Smooth muscle cell (in vitro differentiated cells): ENCODE data around the gene TSHZ3. TPM values are rescaled to one million over a fixed set of nuclear protein-coding genes. Genes with fewer than 3 reads are reported as not detected.

ENCODE experiments used
- DNase-seq: peaks from one replicate; lab custom pipeline; 2025; ENCODE audit not compliant: unreplicated experiment; lab: John Stamatoyannopoulos, UW
- H2AFZ ChIP-seq: fragments of 200-600 bp; sonication (generic); 2 replicates; pipeline ENCODE4 v1.6.0; 2016; ENCODE audit warnings: antibody characterized with exemption, low read depth, mild to moderate bottlenecking
- H3F3A ChIP-seq: fragments of 200-600 bp; sonication (generic); 2 replicates; pipeline ENCODE4 v1.6.0; 2017; ENCODE audit warnings: antibody characterized with exemption, low read depth
- H3K27ac ChIP-seq: fragments of 200-600 bp; sonication (generic); 2 replicates; pipeline ENCODE4 v1.5.1; 2016; ENCODE audit warnings: low read depth, mild to moderate bottlenecking
- H3K27me3 ChIP-seq: fragments of 200-600 bp; sonication (generic); 2 replicates; pipeline ENCODE4 v1.6.1; 2016; ENCODE audit warnings: low read depth, mild to moderate bottlenecking
- H3K36me3 ChIP-seq: fragments of 200-600 bp; sonication (generic); 2 replicates; pipeline ENCODE4 v1.5.1; 2016; ENCODE audit warnings: low read depth
- H3K4me1 ChIP-seq: fragments of 200-600 bp; sonication (generic); 2 replicates; pipeline ENCODE4 v1.5.1; 2016; ENCODE audit warnings: low read depth
- H3K4me2 ChIP-seq: fragments of 200-600 bp; sonication (generic); 2 replicates; pipeline ENCODE4 v1.6.0; 2016; ENCODE audit warnings: mild to moderate bottlenecking
- H3K4me3 ChIP-seq: fragments of 200-600 bp; sonication (generic); 2 replicates; pipeline ENCODE4 v1.5.1; 2016; ENCODE audit warnings: mild to moderate bottlenecking
- H3K79me2 ChIP-seq: fragments of 200-600 bp; sonication (generic); 2 replicates; pipeline ENCODE4 v1.6.0; 2016; ENCODE audit warnings: low read depth, mild to moderate bottlenecking
- H3K9ac ChIP-seq: fragments of 200-600 bp; sonication (generic); 2 replicates; pipeline ENCODE4 v1.6.0; 2016; ENCODE audit warnings: low read depth
- H3K9me3 ChIP-seq: fragments of 200-600 bp; sonication (generic); replicated peaks from 2 replicates; pipeline ENCODE4 v1.5.1; 2016; ENCODE audit warnings: low read depth
- H4K20me1 ChIP-seq: fragments of 200-600 bp; sonication (generic); 2 replicates; pipeline ENCODE4 v1.6.0; 2016; ENCODE audit warnings: low read depth
- CTCF ChIP-seq: fragments of 200-600 bp; sonication (generic); IDR thresholded peaks from 2 replicates; pipeline ENCODE4 v1.5.1; 2017; ENCODE audit warnings: borderline replicate concordance, mild to moderate bottlenecking, antibody characterized with exemption; ENCODE audit not compliant: insufficient read depth, poor library complexity, severe bottlenecking
- WGBS: methylation state at CpG from one replicate; pipeline ENCODE4 v1.1.7; 2016; ENCODE audit warnings: low lambda C conversion rate; 5-methylcytosine and 5-hydroxymethylcytosine counted together
- polyA plus RNA-seq: library from polyadenylated mRNA; unstranded; fragments of >200 nt; fragmentation: Nextera tagmentation; extraction: Ambion mirVana; gene quantifications from 2 replicates; pipeline ENCODE4 v1.2.1, GENCODE V29; 2016
- total RNA-seq: library from RNA; depleted of rRNA; stranded (reverse); fragments of >200 nt; gene quantifications from 2 replicates; pipeline ENCODE4 v1.2.3, GENCODE V29; 2014

The TSHZ3 gene
- total and polyA plus RNA-seq, 2 experiments from 2014 or later: 21.8 to 23.7 TPM

GRCh38 chr19:31361728-31362127 is 12.5 kb upstream of the TSHZ3 start:
- WGBS: 84% methylated on average over 5 of the region's 5 CpGs
- Histone ChIP-seq H3K4me2 (no peak overlapping the region), H3K27ac (no peak overlapping the region), H3K4me3 (no peak overlapping the region), H3F3A (no peaks in the 10 kb centered on the region), H3K36me3 (no peaks in the 10 kb centered on the region), H2AFZ (no peak overlapping the region), H3K27me3 (no peaks in the 10 kb centered on the region), H3K9ac (no peak overlapping the region), H3K79me2 (peaks cover 15% of the 10 kb centered on the region), H3K9me3 (no peaks in the 10 kb centered on the region), H3K4me1 (peaks cover 2% of the 10 kb centered on the region), H4K20me1 (peaks cover 51% of the 10 kb centered on the region)
- no peak for DNase-seq
- no peak for TF ChIP-seq CTCF

DNA sequence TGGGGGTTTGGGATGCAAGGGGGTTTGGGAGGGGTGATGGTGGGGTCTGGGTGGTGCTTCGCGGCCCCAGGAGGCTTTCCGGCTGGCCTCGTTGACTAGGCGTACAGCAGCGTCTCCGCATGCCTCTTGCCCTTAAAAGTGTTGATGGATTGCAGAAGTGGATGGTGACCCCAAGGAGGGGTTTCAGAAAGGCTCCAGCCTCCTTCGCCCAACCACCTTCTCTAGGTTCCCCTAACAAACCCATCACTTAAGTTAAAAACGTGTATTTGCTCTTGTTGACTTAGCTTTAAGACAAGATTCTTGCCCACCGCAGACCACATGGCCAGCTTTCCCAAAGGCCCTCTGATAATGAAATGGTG is 8.1 kb upstream of the TSHZ3 start:
- H3K9ac ChIP-seq: no peak overlapping the region
- H3F3A ChIP-seq: peaks cover 6% of the 10 kb centered on the region
- H3K36me3 ChIP-seq: no peaks in the 10 kb centered on the region
- WGBS: 49% methylated on average over 10 of the region's 10 CpGs
- no peak overlapping the region for H2AFZ ChIP-seq
- no peak overlapping the region for H3K27ac ChIP-seq
- peaks cover 30% of the 10 kb centered on the region for H3K79me2 ChIP-seq
- H3K9me3 ChIP-seq: no peaks in the 10 kb centered on the region
- H4K20me1 ChIP-seq: peaks cover 37% of the 10 kb centered on the region
- no peak for TF ChIP-seq CTCF
- no peak for DNase-seq
- H3K4me1 ChIP-seq: peaks cover 23% of the 10 kb centered on the region
- H3K4me3 ChIP-seq: no peak overlapping the region
- H3K4me2 ChIP-seq: peak overlapping the region; percentile 92
- no peaks in the 10 kb centered on the region for H3K27me3 ChIP-seq

GRCh38 chr19:31356587-31357314 is 7.5 kb upstream of the TSHZ3 start:
- H3K4me2 ChIP-seq: peak overlapping the region; percentile 92
- no peaks in the 10 kb centered on the region for H3K36me3 ChIP-seq
- TF ChIP-seq CTCF: peak; percentile 65
- H3K9ac ChIP-seq: no peak overlapping the region
- no peak overlapping the region for H2AFZ ChIP-seq
- peaks cover 6% of the 10 kb centered on the region for H3F3A ChIP-seq
- H3K4me1 ChIP-seq: peaks cover 23% of the 10 kb centered on the region
- H3K27ac ChIP-seq: peak overlapping the region; percentile 78
- DNase-seq: no peak
- H3K79me2 ChIP-seq: peaks cover 34% of the 10 kb centered on the region
- WGBS: 6% methylated on average over 33 of the region's 33 CpGs
- no peaks in the 10 kb centered on the region for H3K27me3 ChIP-seq
- no peaks in the 10 kb centered on the region for H3K9me3 ChIP-seq
- peaks cover 37% of the 10 kb centered on the region for H4K20me1 ChIP-seq
- H3K4me3 ChIP-seq: peak overlapping the region; percentile 36
